Lower leg skin (tissue), 4 donors: Measurements from ENCODE around the gene CASP2. TPM values are rescaled to one million over a fixed set of nuclear protein-coding genes. Genes with fewer than 3 reads are reported as not detected.

Experiments used
- DNase-seq, 2 donors: peaks; one replicate each; pipeline ENCODE4 v3.0.0-alpha.2; 2019; ENCODE audit warnings: low spot score in 2 of 2
- H3K4me3 ChIP-seq: fragments of 200-600 bp; sonication (generic); 2 replicates; pipeline ENCODE4 v1.5.1; 2017; ENCODE audit warnings: mild to moderate bottlenecking, low read depth; ENCODE audit not compliant: poor library complexity, severe bottlenecking
- POLR2A ChIP-seq, 2 donors: fragments of 450-650 bp; IDR thresholded peaks; one replicate each; pipeline ENCODE4 v1.6.1; 2016 to 2017; ENCODE audit warnings: antibody characterized with exemption in 2 of 2, mild to moderate bottlenecking in 1 of 2, moderate library complexity in 1 of 2
- WGBS, 2 donors: methylation state at CpG; one replicate each; pipeline ENCODE4 v1.1.5; 2018; 5-methylcytosine and 5-hydroxymethylcytosine counted together
- intact Hi-C: fragments of 100-400 bp; cut with DNase I; formaldehyde crosslinking; loops from one replicate; pipeline ENCODE4 v1.15.0; 2023; ENCODE audit warnings: low total_unique reads
- total RNA-seq, 4 donors: library from RNA; depleted of rRNA; stranded (reverse); fragments of >200 nt; gene quantifications; one replicate each; pipeline ENCODE4 v1.1.0, GENCODE V29; 2016
- TF ChIP-seq, protein P1 (sequence below), 3 donors: fragments of 450-650 bp; IDR thresholded peaks; one replicate each; pipeline ENCODE4 v1.5.1; 2016; ENCODE audit warnings: antibody characterized with exemption in 3 of 3, mild to moderate bottlenecking in 3 of 3, moderate library complexity in 2 of 3

CASP2 gene
- total RNA-seq, 4 donors from 2014 or later, result 9.6 to 22.7 (median 16.0) TPM

DNA sequence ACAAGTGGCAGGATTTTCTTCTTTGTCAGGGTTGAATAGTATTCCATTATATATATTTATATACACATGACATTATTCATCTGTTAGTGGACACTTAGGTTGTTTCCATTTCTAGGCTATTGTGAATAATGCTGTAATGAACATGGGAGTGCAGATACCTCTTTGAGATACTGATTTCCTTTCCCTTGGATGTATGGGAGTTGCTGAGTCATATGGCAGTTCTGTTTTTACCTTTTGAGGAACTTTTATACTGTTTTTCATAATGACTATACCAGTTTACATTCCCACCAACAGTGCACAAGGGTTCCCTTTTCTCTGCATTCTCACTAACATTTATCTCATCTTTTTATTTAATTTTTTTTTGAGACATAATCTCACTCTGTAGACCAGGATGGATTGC is 26.0 kb downstream of the CASP2 start:
- TF ChIP-seq POLR2A (IDR thresholded peaks at IDR 0.05), result no peak
- TF ChIP-seq, protein P1, sequence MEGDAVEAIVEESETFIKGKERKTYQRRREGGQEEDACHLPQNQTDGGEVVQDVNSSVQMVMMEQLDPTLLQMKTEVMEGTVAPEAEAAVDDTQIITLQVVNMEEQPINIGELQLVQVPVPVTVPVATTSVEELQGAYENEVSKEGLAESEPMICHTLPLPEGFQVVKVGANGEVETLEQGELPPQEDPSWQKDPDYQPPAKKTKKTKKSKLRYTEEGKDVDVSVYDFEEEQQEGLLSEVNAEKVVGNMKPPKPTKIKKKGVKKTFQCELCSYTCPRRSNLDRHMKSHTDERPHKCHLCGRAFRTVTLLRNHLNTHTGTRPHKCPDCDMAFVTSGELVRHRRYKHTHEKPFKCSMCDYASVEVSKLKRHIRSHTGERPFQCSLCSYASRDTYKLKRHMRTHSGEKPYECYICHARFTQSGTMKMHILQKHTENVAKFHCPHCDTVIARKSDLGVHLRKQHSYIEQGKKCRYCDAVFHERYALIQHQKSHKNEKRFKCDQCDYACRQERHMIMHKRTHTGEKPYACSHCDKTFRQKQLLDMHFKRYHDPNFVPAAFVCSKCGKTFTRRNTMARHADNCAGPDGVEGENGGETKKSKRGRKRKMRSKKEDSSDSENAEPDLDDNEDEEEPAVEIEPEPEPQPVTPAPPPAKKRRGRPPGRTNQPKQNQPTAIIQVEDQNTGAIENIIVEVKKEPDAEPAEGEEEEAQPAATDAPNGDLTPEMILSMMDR (IDR thresholded peaks at IDR 0.05), result no peak
- intact Hi-C loops, result no loop called here
- no peak for DNase-seq
- no peak overlapping the region for H3K4me3 ChIP-seq

DNA sequence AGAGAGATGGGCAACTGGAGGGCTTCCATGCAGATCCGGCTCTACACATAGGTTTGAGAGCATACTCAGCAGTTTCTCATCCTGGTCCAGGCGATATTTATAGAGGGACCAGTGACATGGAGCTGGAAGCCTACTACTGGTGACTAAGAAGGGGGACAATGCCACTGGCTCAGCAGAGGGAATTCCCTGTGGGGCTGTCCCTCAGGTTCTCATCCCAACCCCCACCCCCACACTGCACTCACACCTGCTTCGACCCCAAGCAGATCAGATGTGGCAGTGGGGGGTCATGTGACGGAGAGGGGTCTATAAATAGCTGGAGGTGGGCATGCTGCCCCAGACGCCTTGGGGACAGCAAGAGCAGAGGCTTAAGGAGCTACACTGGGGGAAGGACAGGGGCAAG is 27.6 kb downstream of the CASP2 start, which contains the start of gene CLCN1:
CLCN1 (plus strand) TSS at position 336 of the 400 bp plus-strand sequence. CDS start 102 bp downstream, outside the sequence.
- no peak for DNase-seq
- 77 to 78% methylated on average over 5 of the region's 5 CpGs for WGBS, 2 donors
- intact Hi-C loops, result no loop called here
- TF ChIP-seq, protein P1 (IDR thresholded peaks at IDR 0.05), result no peak
- TF ChIP-seq POLR2A (IDR thresholded peaks at IDR 0.05), result no peak
- no peak within 1 kb of the TSS for H3K4me3 ChIP-seq

DNA sequence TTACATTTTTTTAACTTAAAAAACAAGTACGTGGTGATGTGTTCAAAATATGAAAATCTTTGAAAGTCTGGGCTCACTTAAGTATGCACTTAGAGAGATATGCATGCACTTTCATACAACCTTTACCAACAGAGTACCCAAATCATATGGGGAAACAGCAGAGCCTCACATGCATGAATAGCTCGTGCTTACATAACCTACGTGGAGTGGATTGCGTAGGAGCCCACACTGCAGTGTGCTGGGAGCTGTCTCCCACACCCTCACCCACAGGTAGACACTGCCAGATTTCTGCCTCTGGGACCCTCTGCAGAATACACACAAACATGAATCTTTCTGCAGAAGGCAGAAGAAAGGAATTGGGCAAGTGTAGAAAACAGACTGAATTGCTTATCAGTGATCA is 28.3 kb downstream of the CASP2 start:
- no peak for DNase-seq
- intact Hi-C loops, result no loop called here
- TF ChIP-seq POLR2A (IDR thresholded peaks at IDR 0.05), result no peak
- no peak overlapping the region for H3K4me3 ChIP-seq
- WGBS, 2 donors, result 68 to 84% methylated on average over 4 of the region's 4 CpGs

DNA sequence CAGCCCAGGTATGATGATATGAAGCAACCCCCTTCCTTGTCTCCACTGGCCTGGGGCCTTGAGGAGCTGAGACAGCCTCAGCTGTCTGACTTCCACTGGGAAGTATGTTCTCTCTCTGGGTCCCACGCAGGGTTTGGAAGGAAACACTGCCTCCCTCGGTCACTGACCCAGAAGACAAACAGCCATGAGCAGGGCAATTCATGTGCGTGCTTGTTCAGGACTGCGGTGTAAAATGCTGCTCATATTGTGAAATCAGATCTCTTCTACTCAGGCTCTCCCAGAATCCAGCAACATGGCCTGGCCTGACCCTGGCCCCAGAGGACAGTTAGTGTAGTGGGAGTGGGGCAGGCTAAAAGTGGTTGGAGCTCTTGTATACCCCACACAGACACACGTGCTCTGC is 30.5 kb downstream of the CASP2 start:
- intact Hi-C loops, result no loop called here
- no peak for DNase-seq
- H3K4me3 ChIP-seq, result no peak overlapping the region
- TF ChIP-seq, protein P1 (IDR thresholded peaks at IDR 0.05), result no peak
- TF ChIP-seq POLR2A (IDR thresholded peaks at IDR 0.05), result no peak
- WGBS, 2 donors, result 30 to 35% methylated on average over 5 of the region's 5 CpGs

DNA sequence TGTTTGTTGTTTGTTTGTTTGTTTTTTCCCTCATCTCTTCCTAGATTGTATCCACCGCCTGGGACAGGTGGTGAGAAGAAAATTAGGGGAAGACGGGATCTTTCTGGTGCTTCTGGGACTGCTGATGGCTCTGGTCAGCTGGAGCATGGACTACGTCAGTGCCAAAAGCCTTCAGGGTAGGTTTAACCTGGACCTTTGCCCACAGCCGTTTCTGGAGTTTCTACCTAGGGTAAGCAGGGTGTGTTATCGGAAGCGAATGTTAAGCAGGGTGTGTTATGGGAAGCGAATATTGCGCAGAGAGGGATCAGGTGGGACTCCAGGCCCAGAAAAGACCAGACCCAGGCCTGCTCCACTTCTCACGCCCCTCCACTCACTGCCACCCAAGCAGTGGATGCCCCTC is 32.5 kb downstream of the CASP2 start:
- 66 to 76% methylated on average over 9 of the region's 9 CpGs for WGBS, 2 donors
- TF ChIP-seq POLR2A (IDR thresholded peaks at IDR 0.05), result no peak
- TF ChIP-seq, protein P1 (IDR thresholded peaks at IDR 0.05), result no peak
- no peak for DNase-seq
- no peak overlapping the region for H3K4me3 ChIP-seq
- intact Hi-C loops, result no loop called here

DNA sequence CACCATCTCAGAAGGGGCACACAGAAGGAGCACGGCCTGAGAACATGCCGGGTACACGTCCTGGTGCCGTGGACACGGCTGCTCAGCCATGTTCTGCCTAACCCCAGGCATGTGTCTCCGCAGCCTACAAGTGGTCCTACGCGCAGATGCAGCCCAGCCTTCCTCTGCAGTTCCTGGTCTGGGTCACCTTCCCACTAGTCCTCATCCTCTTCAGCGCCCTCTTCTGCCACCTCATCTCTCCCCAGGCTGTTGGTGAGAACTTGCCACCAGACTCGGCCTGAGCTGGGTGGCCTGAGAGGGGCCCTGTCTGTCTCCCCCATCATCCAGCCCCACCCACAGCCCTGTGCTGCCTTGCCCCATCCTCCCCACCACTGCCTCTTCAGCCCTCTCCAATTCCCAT is 33.1 kb downstream of the CASP2 start:
- 96 to 97% methylated on average over 10 of the region's 10 CpGs for WGBS, 2 donors
- intact Hi-C loops, result no loop called here
- no peak for DNase-seq
- no peak for TF ChIP-seq POLR2A (IDR thresholded peaks at IDR 0.05)
- TF ChIP-seq, protein P1 (IDR thresholded peaks at IDR 0.05), result no peak
- H3K4me3 ChIP-seq, result no peak overlapping the region
